GM23338 (cell line): ENCODE results near the gene COL1A1. TPM values are rescaled to one million over a fixed set of nuclear protein-coding genes. Genes with fewer than 3 reads are reported as not detected.
A peak's percentile ranks its signal among the peaks of the same experiment; 100 is the strongest.

Experiments
- ATAC-seq: fragments of 200-7000 bp; cut with Tn5 transposase; 3 replicates; pipeline ENCODE4 v1.9.1; 2020
- DNase-seq: peaks from one replicate; pipeline ENCODE4 v3.0.0-alpha.2; 2015; ENCODE audit warnings: low spot score
- H2AFZ ChIP-seq: fragments of 200-600 bp; sonication (generic); 2 replicates; pipeline ENCODE4 v1.8.0; 2016; ENCODE audit warnings: antibody characterized with exemption, mild to moderate bottlenecking, moderate library complexity
- H3F3A ChIP-seq: fragments of 200-600 bp; sonication (generic); replicated peaks from 2 replicates; pipeline ENCODE4 v1.8.0; 2017; ENCODE audit warnings: antibody characterized with exemption, mixed run types, low read depth
- H3K27ac ChIP-seq: fragments of 200-600 bp; sonication (generic); 2 replicates; pipeline ENCODE4 v1.6.1; 2016; ENCODE audit warnings: low read depth
- H3K27me3 ChIP-seq: fragments of 200-600 bp; sonication (generic); 2 replicates; pipeline ENCODE4 v1.8.0; 2016; ENCODE audit warnings: mild to moderate bottlenecking, mixed run types, moderate library complexity; ENCODE audit not compliant: insufficient read depth
- H3K36me3 ChIP-seq: fragments of 200-600 bp; sonication (generic); 2 replicates; pipeline ENCODE4 v1.8.0; 2016; ENCODE audit warnings: mild to moderate bottlenecking; ENCODE audit not compliant: insufficient read depth
- H3K4me1 ChIP-seq: fragments of 200-600 bp; sonication (generic); 2 replicates; pipeline ENCODE4 v1.8.0; 2016; ENCODE audit warnings: mild to moderate bottlenecking, moderate library complexity; ENCODE audit not compliant: insufficient read depth
- H3K4me2 ChIP-seq: fragments of 200-600 bp; sonication (generic); 2 replicates; pipeline ENCODE4 v1.7.1; 2017; ENCODE audit warnings: mixed run types
- H3K4me3 ChIP-seq: fragments of 200-600 bp; sonication (generic); 2 replicates; pipeline ENCODE4 v1.6.1; 2016; ENCODE audit warnings: mixed run types
- H3K79me2 ChIP-seq: fragments of 200-600 bp; sonication (generic); replicated peaks from 2 replicates; pipeline ENCODE4 v1.8.0; 2017; ENCODE audit warnings: mild to moderate bottlenecking; ENCODE audit not compliant: insufficient read depth
- H3K9me2 ChIP-seq: fragments of 200-600 bp; sonication (generic); 2 replicates; pipeline ENCODE4 v1.8.0; 2017; ENCODE audit not compliant: insufficient read depth
- H4K20me1 ChIP-seq: fragments of 200-600 bp; sonication (generic); replicated peaks from 2 replicates; pipeline ENCODE4 v1.8.0; 2017; ENCODE audit warnings: mild to moderate bottlenecking; ENCODE audit not compliant: insufficient read depth
- H3K27ac Mint-ChIP-seq: 2 replicates; pipeline ENCODE4 v1.8.0; 2020; ENCODE audit warnings: inconsistent platforms, mild to moderate bottlenecking, moderate library complexity, mixed read lengths
- H3K27me3 Mint-ChIP-seq: 3 replicates; pipeline ENCODE4 v1.8.0; 2022; ENCODE audit warnings: low read depth, mild to moderate bottlenecking, moderate library complexity, mixed read lengths, inconsistent platforms; ENCODE audit not compliant: insufficient read depth, poor library complexity
- H3K36me3 Mint-ChIP-seq: 3 replicates; pipeline ENCODE4 v1.8.0; 2021; ENCODE audit warnings: low read depth, mild to moderate bottlenecking, inconsistent platforms, moderate library complexity, mixed read lengths
- H3K4me1 Mint-ChIP-seq: 3 replicates; pipeline ENCODE4 v1.8.0; 2020; ENCODE audit warnings: mild to moderate bottlenecking, inconsistent platforms, mixed read lengths
- H3K4me3 Mint-ChIP-seq: 3 replicates; pipeline ENCODE4 v1.8.0; 2021; ENCODE audit warnings: moderate library complexity, mild to moderate bottlenecking, inconsistent platforms, mixed read lengths
- H3K9me3 Mint-ChIP-seq: 3 replicates; pipeline ENCODE4 v1.8.0; 2020; ENCODE audit warnings: moderate library complexity, mild to moderate bottlenecking, inconsistent platforms, mixed read lengths
- CREB1 ChIP-seq: fragments of 250-450 bp; sonication (Bioruptor Pico); IDR thresholded peaks from 2 replicates; pipeline ENCODE4 v1.5.0; 2020; ENCODE audit warnings: low read depth, mild to moderate bottlenecking, moderate library complexity
- EZH2 ChIP-seq: fragments of 200-600 bp; sonication (generic); IDR thresholded peaks from one replicate; pipeline ENCODE4 v1.8.0; 2017; ENCODE audit warnings: antibody characterized with exemption, mild to moderate bottlenecking, low read depth; ENCODE audit not compliant: unreplicated experiment
- EZH2phosphoT487 ChIP-seq: fragments of 200-600 bp; sonication (generic); IDR thresholded peaks from one replicate; pipeline ENCODE4 v1.8.1; 2018; ENCODE audit warnings: antibody characterized with exemption; ENCODE audit not compliant: unreplicated experiment
- JUNB ChIP-seq: IDR thresholded peaks from one replicate; pipeline ENCODE4 v1.6.1; 2016; ENCODE audit warnings: antibody characterized with exemption; ENCODE audit not compliant: unreplicated experiment
- NANOG ChIP-seq: IDR thresholded peaks from 2 replicates; pipeline ENCODE4 v1.6.1; 2016; ENCODE audit warnings: antibody characterized with exemption, borderline replicate concordance
- POLR2AphosphoS5 ChIP-seq: IDR thresholded peaks from 2 replicates; pipeline ENCODE4 v1.6.1; 2016; ENCODE audit warnings: antibody characterized with exemption, low read depth
- STAT1 ChIP-seq: IDR thresholded peaks from one replicate; pipeline ENCODE4 v1.6.1; 2016; ENCODE audit warnings: antibody characterized with exemption; ENCODE audit not compliant: unreplicated experiment
- ZNF114 ChIP-seq: fragments of 250-450 bp; sonication (Bioruptor Pico); IDR thresholded peaks from 2 replicates; pipeline ENCODE4 v1.5.0; 2020; ENCODE audit warnings: mild to moderate bottlenecking, moderate library complexity
- ZNF331 ChIP-seq: fragments of 250-450 bp; sonication (Bioruptor Pico); IDR thresholded peaks from 2 replicates; pipeline ENCODE4 v1.5.0; 2020; ENCODE audit warnings: low read depth, mild to moderate bottlenecking, moderate library complexity
- polyA plus RNA-seq: library from polyadenylated mRNA; unstranded; fragments of >200 nt; fragmentation: Nextera tagmentation; extraction: Ambion mirVana; gene quantifications from 2 replicates; pipeline ENCODE4 v1.2.1, GENCODE V29; 2016
- total RNA-seq: library from RNA; depleted of rRNA; stranded (reverse); fragments of >200 nt; shearing (Covaris generic); gene quantifications from 2 replicates; pipeline ENCODE4 v1.2.3, GENCODE V29; 2014
- TF ChIP-seq, protein P1 (sequence below): fragments of 250-450 bp; sonication (Bioruptor Pico); IDR thresholded peaks from 2 replicates; pipeline ENCODE4 v1.5.0; 2020; ENCODE audit warnings: mild to moderate bottlenecking, moderate library complexity
- TF ChIP-seq, protein P2 (sequence below): IDR thresholded peaks from 2 replicates; pipeline ENCODE4 v1.6.1; 2016; ENCODE audit warnings: antibody characterized with exemption
- TF ChIP-seq, protein P3 (sequence below), 2 experiments: fragments of 200-600 bp in 1 of 2; sonication (generic) in 1 of 2; conservative IDR thresholded peaks; 2 replicates each; pipeline versions ENCODE4 v1.5.1 to v1.6.1; 2016 to 2017; ENCODE audit warnings: antibody characterized with exemption in 2 of 2, low read depth in 2 of 2, mild to moderate bottlenecking in 2 of 2, moderate library complexity in 1 of 2
- TF ChIP-seq, protein P4 (sequence below): IDR thresholded peaks from one replicate; pipeline ENCODE4 v1.6.1; 2018; ENCODE audit warnings: antibody characterized with exemption; ENCODE audit not compliant: unreplicated experiment

Gene COL1A1
- total and polyA plus RNA-seq, 2 experiments from 2014 or later, result 21.2 to 34.3 TPM

DNA sequence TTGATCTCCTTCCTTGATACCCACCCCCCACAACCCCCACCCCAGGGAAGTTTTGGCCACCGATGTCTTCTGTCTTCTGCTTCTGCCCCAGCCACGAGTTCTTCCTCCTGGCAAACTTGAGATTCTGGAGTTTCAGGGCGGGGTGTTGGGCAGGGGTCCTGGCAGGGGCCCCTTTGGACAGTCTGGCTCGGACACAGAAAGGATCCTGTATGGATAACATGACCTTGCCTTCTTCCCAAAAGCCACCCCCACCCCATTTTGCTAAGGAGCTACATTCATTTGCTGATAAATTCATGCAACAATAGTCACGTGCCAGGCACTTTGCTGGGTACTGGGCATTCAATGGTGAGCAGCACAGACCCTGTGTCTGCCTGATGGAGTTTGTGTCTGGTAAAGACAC, 5.9 kb upstream of the COL1A1 start:
- H3K36me3 Mint-ChIP-seq, result no peaks in the 10 kb centered on the region
- no peaks in the 10 kb centered on the region for H4K20me1 ChIP-seq
- peaks cover 65% of the 10 kb centered on the region for H3K4me1 Mint-ChIP-seq
- no peak overlapping the region for H3K27ac Mint-ChIP-seq
- TF ChIP-seq, protein P1, sequence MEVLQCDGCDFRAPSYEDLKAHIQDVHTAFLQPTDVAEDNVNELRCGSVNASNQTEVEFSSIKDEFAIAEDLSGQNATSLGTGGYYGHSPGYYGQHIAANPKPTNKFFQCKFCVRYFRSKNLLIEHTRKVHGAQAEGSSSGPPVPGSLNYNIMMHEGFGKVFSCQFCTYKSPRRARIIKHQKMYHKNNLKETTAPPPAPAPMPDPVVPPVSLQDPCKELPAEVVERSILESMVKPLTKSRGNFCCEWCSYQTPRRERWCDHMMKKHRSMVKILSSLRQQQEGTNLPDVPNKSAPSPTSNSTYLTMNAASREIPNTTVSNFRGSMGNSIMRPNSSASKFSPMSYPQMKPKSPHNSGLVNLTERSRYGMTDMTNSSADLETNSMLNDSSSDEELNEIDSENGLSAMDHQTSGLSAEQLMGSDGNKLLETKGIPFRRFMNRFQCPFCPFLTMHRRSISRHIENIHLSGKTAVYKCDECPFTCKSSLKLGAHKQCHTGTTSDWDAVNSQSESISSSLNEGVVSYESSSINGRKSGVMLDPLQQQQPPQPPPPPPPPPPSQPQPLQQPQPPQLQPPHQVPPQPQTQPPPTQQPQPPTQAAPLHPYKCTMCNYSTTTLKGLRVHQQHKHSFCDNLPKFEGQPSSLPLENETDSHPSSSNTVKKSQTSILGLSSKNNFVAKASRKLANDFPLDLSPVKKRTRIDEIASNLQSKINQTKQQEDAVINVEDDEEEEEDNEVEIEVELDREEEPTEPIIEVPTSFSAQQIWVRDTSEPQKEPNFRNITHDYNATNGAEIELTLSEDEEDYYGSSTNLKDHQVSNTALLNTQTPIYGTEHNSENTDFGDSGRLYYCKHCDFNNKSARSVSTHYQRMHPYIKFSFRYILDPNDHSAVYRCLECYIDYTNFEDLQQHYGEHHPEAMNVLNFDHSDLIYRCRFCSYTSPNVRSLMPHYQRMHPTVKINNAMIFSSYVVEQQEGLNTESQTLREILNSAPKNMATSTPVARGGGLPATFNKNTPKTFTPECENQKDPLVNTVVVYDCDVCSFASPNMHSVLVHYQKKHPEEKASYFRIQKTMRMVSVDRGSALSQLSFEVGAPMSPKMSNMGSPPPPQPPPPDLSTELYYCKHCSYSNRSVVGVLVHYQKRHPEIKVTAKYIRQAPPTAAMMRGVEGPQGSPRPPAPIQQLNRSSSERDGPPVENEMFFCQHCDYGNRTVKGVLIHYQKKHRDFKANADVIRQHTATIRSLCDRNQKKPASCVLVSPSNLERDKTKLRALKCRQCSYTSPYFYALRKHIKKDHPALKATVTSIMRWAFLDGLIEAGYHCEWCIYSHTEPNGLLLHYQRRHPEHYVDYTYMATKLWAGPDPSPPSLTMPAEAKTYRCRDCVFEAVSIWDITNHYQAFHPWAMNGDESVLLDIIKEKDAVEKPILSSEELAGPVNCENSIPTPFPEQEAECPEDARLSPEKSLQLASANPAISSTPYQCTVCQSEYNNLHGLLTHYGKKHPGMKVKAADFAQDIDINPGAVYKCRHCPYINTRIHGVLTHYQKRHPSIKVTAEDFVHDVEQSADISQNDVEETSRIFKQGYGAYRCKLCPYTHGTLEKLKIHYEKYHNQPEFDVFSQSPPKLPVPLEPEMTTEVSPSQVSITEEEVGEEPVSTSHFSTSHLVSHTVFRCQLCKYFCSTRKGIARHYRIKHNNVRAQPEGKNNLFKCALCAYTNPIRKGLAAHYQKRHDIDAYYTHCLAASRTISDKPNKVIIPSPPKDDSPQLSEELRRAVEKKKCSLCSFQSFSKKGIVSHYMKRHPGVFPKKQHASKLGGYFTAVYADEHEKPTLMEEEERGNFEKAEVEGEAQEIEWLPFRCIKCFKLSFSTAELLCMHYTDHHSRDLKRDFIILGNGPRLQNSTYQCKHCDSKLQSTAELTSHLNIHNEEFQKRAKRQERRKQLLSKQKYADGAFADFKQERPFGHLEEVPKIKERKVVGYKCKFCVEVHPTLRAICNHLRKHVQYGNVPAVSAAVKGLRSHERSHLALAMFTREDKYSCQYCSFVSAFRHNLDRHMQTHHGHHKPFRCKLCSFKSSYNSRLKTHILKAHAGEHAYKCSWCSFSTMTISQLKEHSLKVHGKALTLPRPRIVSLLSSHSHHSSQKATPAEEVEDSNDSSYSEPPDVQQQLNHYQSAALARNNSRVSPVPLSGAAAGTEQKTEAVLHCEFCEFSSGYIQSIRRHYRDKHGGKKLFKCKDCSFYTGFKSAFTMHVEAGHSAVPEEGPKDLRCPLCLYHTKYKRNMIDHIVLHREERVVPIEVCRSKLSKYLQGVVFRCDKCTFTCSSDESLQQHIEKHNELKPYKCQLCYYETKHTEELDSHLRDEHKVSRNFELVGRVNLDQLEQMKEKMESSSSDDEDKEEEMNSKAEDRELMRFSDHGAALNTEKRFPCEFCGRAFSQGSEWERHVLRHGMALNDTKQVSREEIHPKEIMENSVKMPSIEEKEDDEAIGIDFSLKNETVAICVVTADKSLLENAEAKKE (CRISPR knock-in tag), result no peak
- no peak for TF ChIP-seq POLR2AphosphoS5
- TF ChIP-seq EZH2phosphoT487, result no peak
- TF ChIP-seq, protein P2, sequence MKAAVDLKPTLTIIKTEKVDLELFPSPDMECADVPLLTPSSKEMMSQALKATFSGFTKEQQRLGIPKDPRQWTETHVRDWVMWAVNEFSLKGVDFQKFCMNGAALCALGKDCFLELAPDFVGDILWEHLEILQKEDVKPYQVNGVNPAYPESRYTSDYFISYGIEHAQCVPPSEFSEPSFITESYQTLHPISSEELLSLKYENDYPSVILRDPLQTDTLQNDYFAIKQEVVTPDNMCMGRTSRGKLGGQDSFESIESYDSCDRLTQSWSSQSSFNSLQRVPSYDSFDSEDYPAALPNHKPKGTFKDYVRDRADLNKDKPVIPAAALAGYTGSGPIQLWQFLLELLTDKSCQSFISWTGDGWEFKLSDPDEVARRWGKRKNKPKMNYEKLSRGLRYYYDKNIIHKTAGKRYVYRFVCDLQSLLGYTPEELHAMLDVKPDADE, result no peak
- no peak for TF ChIP-seq EZH2
- no peak for TF ChIP-seq NANOG
- TF ChIP-seq, protein P3, sequence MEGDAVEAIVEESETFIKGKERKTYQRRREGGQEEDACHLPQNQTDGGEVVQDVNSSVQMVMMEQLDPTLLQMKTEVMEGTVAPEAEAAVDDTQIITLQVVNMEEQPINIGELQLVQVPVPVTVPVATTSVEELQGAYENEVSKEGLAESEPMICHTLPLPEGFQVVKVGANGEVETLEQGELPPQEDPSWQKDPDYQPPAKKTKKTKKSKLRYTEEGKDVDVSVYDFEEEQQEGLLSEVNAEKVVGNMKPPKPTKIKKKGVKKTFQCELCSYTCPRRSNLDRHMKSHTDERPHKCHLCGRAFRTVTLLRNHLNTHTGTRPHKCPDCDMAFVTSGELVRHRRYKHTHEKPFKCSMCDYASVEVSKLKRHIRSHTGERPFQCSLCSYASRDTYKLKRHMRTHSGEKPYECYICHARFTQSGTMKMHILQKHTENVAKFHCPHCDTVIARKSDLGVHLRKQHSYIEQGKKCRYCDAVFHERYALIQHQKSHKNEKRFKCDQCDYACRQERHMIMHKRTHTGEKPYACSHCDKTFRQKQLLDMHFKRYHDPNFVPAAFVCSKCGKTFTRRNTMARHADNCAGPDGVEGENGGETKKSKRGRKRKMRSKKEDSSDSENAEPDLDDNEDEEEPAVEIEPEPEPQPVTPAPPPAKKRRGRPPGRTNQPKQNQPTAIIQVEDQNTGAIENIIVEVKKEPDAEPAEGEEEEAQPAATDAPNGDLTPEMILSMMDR (conservative IDR thresholded peaks at IDR 0.05; ENCODE audit: low read depth in 2 of 2), result no peak
- TF ChIP-seq STAT1, result no peak
- TF ChIP-seq JUNB, result no peak
- no peak for TF ChIP-seq ZNF114 (CRISPR knock-in tag)
- TF ChIP-seq ZNF331 (CRISPR knock-in tag), result no peak
- no peak for TF ChIP-seq CREB1 (CRISPR knock-in tag)
- TF ChIP-seq, protein P4, sequence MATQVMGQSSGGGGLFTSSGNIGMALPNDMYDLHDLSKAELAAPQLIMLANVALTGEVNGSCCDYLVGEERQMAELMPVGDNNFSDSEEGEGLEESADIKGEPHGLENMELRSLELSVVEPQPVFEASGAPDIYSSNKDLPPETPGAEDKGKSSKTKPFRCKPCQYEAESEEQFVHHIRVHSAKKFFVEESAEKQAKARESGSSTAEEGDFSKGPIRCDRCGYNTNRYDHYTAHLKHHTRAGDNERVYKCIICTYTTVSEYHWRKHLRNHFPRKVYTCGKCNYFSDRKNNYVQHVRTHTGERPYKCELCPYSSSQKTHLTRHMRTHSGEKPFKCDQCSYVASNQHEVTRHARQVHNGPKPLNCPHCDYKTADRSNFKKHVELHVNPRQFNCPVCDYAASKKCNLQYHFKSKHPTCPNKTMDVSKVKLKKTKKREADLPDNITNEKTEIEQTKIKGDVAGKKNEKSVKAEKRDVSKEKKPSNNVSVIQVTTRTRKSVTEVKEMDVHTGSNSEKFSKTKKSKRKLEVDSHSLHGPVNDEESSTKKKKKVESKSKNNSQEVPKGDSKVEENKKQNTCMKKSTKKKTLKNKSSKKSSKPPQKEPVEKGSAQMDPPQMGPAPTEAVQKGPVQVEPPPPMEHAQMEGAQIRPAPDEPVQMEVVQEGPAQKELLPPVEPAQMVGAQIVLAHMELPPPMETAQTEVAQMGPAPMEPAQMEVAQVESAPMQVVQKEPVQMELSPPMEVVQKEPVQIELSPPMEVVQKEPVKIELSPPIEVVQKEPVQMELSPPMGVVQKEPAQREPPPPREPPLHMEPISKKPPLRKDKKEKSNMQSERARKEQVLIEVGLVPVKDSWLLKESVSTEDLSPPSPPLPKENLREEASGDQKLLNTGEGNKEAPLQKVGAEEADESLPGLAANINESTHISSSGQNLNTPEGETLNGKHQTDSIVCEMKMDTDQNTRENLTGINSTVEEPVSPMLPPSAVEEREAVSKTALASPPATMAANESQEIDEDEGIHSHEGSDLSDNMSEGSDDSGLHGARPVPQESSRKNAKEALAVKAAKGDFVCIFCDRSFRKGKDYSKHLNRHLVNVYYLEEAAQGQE, result no peak
- H2AFZ ChIP-seq, result peak overlapping the region; percentile 66; the same call in 1 of the 2 replicates
- peaks cover 14% of the 10 kb centered on the region for H3K27me3 ChIP-seq
- no peak for DNase-seq
- no peak for ATAC-seq
- H3K27me3 Mint-ChIP-seq, result peaks cover 41% of the 10 kb centered on the region
- no peaks in the 10 kb centered on the region for H3K9me3 Mint-ChIP-seq
- H3K79me2 ChIP-seq, result no peaks in the 10 kb centered on the region
- H3K4me3 ChIP-seq, result peak overlapping the region; percentile 42; the same call in 1 of the 2 replicates
- H3K4me2 ChIP-seq, result peak overlapping the region; percentile 67
- H3K4me3 Mint-ChIP-seq, result peak overlapping the region; percentile 16; the same call in 1 of the 3 replicates
- no peaks in the 10 kb centered on the region for H3K9me2 ChIP-seq
- peaks cover 45% of the 10 kb centered on the region for H3K4me1 ChIP-seq
- H3K27ac ChIP-seq, result no peak overlapping the region
- 0 out of 2 replicates have a peak, but pooled peaks cover 5% of the 10 kb centered on the region for H3F3A ChIP-seq
- H3K36me3 ChIP-seq, result no peaks in the 10 kb centered on the region
